Neutrophil (primary cell): ENCODE data around the gene ISG15.
"Not testable (repeated sequence)": the region's sequence is repeated elsewhere in the genome, so short reads cannot be mapped to it uniquely, and the experiment has no call there.

Experiments
- H3K27ac ChIP-seq: fragments of 200-600 bp; sonication (generic); 2 replicates; pipeline ENCODE4 v1.5.1; 2016; ENCODE audit warnings: mild to moderate bottlenecking, moderate library complexity
- H3K27me3 ChIP-seq: fragments of 200-600 bp; sonication (generic); 2 replicates; pipeline ENCODE4 v1.6.0; 2016; ENCODE audit warnings: mild to moderate bottlenecking
- H3K36me3 ChIP-seq: fragments of 200-600 bp; sonication (generic); 2 replicates; pipeline ENCODE4 v1.5.1; 2017
- H3K4me1 ChIP-seq, 2 experiments: fragments of 200-600 bp in 1 of 2; sonication (generic) in 1 of 2; 1 replicate in 1 of 2; 2 replicates in 1 of 2; pipeline versions ENCODE4 v1.5.1 to v1.6.1; 2013 to 2016; ENCODE audit warnings: low read depth in 1 of 2, low read length in 1 of 2, mild to moderate bottlenecking in 1 of 2, moderate library complexity in 1 of 2; ENCODE audit not compliant: control insufficient read depth in 1 of 2, insufficient read depth in 1 of 2
- H3K4me3 ChIP-seq, 2 experiments: fragments of 200-600 bp in 1 of 2; sonication (generic) in 1 of 2; 1 replicate in 1 of 2; 2 replicates in 1 of 2; pipeline ENCODE4 v1.5.1; 2013 to 2016; ENCODE audit warnings: low read depth in 1 of 2, low read length in 1 of 2, mild to moderate bottlenecking in 1 of 2, moderate library complexity in 1 of 2
- H3K9me3 ChIP-seq: fragments of 200-600 bp; sonication (generic); 2 replicates; pipeline ENCODE4 v1.5.1; 2016
- TF ChIP-seq, protein P1 (sequence below): fragments of 200-600 bp; sonication (generic); IDR thresholded peaks from 2 replicates; pipeline ENCODE4 v1.5.1; 2016; ENCODE audit warnings: antibody characterized with exemption

The ISG15 gene

DNA sequence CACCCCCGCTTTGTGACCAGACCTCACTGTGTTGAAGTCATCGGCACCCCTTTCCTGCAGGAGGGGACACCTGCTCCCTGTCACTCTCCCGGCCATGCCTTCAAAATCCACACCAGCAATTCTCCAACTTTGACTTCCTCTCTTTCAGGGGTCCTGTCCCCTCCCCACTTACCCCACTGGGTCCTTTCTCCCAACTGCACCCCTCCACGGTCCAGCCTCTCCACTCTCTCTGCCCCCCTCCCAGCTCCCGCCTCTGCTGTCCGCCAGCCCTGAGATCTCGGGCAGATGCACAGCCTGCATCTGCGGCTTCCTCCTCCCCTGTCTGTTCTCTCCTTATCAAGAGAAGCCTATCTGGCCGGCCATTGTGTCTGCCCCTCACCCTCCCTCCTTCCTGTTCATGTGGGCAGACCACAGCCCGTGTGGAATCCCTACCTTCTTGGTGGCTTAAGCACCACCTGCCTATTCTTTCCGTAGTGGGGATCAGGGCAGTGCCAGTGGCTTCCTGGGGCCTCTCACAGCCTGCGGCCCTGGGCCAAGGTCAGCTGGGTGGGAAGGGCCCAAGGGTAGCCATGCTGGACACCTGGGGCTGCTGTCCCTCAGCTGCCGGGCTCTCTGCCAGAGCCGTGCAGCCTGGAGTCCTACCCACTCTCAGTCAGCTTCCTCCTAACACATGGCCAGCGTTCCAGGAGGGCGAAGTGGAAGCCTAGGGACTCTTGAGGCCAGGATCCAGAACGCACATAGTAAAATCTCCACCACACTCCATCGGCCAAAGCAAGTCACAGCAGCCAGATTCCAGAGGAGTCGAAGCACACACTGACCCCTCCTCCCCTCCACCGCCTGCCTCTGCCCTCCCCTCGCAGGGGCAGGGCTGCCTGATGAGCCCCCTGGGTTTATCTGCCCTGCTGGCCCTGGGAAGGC, 8.3 kb upstream of the ISG15 start:
- H3K4me1 ChIP-seq: peaks cover 14 to 19% of the 10 kb centered on the region in 2 experiments
- TF ChIP-seq, protein P1, sequence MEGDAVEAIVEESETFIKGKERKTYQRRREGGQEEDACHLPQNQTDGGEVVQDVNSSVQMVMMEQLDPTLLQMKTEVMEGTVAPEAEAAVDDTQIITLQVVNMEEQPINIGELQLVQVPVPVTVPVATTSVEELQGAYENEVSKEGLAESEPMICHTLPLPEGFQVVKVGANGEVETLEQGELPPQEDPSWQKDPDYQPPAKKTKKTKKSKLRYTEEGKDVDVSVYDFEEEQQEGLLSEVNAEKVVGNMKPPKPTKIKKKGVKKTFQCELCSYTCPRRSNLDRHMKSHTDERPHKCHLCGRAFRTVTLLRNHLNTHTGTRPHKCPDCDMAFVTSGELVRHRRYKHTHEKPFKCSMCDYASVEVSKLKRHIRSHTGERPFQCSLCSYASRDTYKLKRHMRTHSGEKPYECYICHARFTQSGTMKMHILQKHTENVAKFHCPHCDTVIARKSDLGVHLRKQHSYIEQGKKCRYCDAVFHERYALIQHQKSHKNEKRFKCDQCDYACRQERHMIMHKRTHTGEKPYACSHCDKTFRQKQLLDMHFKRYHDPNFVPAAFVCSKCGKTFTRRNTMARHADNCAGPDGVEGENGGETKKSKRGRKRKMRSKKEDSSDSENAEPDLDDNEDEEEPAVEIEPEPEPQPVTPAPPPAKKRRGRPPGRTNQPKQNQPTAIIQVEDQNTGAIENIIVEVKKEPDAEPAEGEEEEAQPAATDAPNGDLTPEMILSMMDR: no peak
- no peak overlapping the region for H3K27ac ChIP-seq
- peaks cover 94% of the 10 kb centered on the region for H3K27me3 ChIP-seq
- H3K9me3 ChIP-seq: no peaks in the 10 kb centered on the region
- H3K36me3 ChIP-seq: no peaks in the 10 kb centered on the region
- no peak overlapping the region for H3K4me3 ChIP-seq

GRCh38 chr1:1005774-1006304, 7.5 kb upstream of the ISG15 start:
- peaks cover 93% of the 10 kb centered on the region for H3K27me3 ChIP-seq
- H3K4me3 ChIP-seq: no peak overlapping the region
- no peak overlapping the region for H3K27ac ChIP-seq
- peaks cover 8 to 11% of the 10 kb centered on the region in 2 experiments for H3K4me1 ChIP-seq
- no peaks in the 10 kb centered on the region for H3K36me3 ChIP-seq
- no peaks in the 10 kb centered on the region for H3K9me3 ChIP-seq
- TF ChIP-seq, protein P1: no peak

- Histone ChIP-seq H3K27me3 (peaks cover 93% of the 10 kb centered on the region), H3K4me3 (no peak overlapping the region)
Observed at GRCh38 chr1:1006305-1007159, 6.8 kb upstream of the ISG15 start.

GRCh38 chr1:1010131-1010530, 3.2 kb upstream of the ISG15 start:
- H3K36me3 ChIP-seq, H3K27ac ChIP-seq, H3K4me3 ChIP-seq, H3K9me3 ChIP-seq: not testable (repeated sequence)
- Histone ChIP-seq H3K4me1 (peaks cover 15 to 18% of the 10 kb centered on the region in 2 experiments), H3K27me3 (peaks cover 63% of the 10 kb centered on the region)

More at GRCh38 chr1:1006305-1007159, 6.8 kb upstream of the ISG15 start:
- Histone ChIP-seq H3K27ac (no peak overlapping the region), H3K36me3 (no peaks in the 10 kb centered on the region), H3K4me1 (peaks cover under 1 to 4% of the 10 kb centered on the region in 2 experiments), H3K9me3 (no peaks in the 10 kb centered on the region)
- TF ChIP-seq, protein P1: no peak

GRCh38 chr1:1011396-1011949, 1.8 kb upstream of the ISG15 start:
- H3K4me1 ChIP-seq: peaks cover 15 to 18% of the 10 kb centered on the region in 2 experiments
- no peaks in the 10 kb centered on the region for H3K36me3 ChIP-seq
- peaks cover 50% of the 10 kb centered on the region for H3K27me3 ChIP-seq
- H3K4me3 ChIP-seq: no peak overlapping the region
- TF ChIP-seq, protein P1: no peak
- H3K9me3 ChIP-seq: no peaks in the 10 kb centered on the region
- no peak overlapping the region for H3K27ac ChIP-seq

- H3K27ac ChIP-seq: peak overlapping the region; percentile 81
- peaks cover 40% of the 10 kb centered on the region for H3K27me3 ChIP-seq
- H3K4me3 ChIP-seq: peak overlapping the region; percentile 70 to 81
- H3K9me3 ChIP-seq, H3K36me3 ChIP-seq: not testable (repeated sequence)
- peaks cover 15 to 18% of the 10 kb centered on the region in 2 experiments for H3K4me1 ChIP-seq
Observed at GRCh38 chr1:1012736-1013104, 577 bp upstream of the ISG15 start.
